HG03354 (cell line): ENCODE data around the gene GH1.

Experiments used
- ATAC-seq: cut with Tn5 transposase; IDR thresholded peaks from one replicate; pipeline ENCODE4 v1.9.1; 2021; ENCODE audit warnings: mild to moderate bottlenecking; ENCODE audit not compliant: unreplicated experiment, poor library complexity, severe bottlenecking

GH1 gene

DNA sequence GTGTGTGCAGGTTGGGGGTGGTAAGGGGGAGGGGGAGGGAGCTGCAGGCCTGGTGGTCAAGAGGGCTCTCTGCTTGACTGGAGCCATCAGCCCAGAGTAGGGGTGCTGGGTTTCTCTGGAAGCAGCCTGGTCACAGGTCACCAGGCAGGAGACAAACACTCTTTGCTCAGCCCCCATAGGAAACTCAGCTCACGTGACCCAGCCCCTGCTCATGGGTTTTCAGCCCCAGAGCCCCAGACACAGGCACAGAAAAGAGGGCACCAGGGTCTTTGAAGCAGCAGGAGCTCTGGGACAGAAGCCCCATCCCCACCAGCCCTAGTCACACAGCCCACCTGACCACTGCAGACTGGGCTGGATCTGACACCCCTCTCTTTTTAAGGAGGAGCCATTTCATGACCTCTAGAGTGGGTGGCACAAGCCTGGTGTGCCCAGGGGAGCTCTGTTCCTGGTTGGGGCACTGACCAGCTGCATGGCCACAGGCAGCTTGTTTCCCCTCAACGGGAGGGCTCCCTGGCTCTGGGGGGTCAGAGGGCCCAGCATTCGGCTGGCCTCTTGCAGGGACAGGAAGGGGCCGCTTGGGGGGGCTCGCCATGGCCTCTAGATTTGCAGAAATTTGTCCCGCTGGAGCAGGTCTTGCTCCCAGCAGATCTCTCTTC lies 27.3 kb upstream of the GH1 start:
- peak; percentile 47 for ATAC-seq

DNA sequence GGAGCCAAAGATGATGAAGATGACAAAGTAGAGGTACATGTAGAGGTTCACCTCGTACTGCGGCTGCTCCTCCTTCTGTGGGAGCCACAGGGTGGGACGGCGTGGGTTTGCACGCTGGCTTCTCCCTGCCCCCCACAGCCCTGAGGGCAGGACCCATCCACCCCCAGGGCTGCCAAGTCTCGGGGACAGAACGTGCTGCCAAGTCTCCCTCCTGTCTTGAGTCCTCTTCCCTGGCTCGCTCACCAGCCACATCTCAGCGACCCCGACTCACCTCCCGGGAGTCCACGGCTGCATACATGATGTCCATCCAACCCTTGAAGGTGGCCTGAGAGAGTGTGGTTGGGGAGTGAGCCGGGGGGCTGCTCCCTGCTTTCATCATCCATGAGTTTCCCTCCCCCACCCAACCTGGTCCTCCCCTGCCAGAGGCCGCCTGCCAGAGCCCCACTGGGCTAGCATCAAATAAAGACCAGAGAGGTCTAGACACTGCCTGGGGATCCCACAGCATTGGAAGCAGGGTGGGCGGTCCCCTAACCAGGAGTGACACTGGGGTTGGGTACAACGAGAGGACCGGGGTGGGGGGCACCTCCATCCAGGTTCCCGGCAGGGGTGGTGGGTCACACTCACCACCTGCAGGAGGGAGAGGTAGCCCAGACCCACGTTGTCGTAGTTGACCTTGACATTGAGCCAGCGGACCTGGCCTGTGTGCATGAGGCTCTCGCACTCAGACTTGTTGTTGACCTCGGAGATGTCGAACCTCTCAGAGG lies 26.3 kb upstream of the GH1 start:
- no peak for ATAC-seq

DNA sequence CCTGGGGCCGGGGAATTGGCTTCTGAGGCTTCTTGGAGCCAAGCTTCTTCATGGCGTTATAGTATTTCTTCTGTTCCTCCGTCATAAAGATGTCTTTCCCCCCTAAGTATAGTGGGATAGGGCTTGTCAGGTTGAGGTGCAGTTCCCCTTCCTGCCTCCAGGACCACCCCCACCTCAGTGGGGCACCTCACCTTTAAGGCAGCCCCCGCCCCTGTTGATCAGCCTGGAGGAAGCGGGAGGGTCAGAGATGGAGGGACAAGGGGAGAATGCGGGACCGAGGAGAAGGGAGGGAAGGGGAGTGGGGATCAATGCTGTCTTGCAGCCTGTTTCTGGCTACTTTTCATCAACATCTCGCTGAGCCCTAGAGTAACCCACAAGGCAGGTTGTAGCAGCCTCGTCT lies 25.1 kb upstream of the GH1 start:
- no peak for ATAC-seq

- ATAC-seq: no peak
Observed at GRCh38 chr17:63942309-63942985, 23.8 kb upstream of the GH1 start.

GRCh38 chr17:63941751-63942150 lies 23.1 kb upstream of the GH1 start:
- no peak for ATAC-seq

- no peak for ATAC-seq
Observed at GRCh38 chr17:63941162-63941561, 22.5 kb upstream of the GH1 start.

- no peak for ATAC-seq
Observed at GRCh38 chr17:63940584-63940983, 21.9 kb upstream of the GH1 start.

DNA sequence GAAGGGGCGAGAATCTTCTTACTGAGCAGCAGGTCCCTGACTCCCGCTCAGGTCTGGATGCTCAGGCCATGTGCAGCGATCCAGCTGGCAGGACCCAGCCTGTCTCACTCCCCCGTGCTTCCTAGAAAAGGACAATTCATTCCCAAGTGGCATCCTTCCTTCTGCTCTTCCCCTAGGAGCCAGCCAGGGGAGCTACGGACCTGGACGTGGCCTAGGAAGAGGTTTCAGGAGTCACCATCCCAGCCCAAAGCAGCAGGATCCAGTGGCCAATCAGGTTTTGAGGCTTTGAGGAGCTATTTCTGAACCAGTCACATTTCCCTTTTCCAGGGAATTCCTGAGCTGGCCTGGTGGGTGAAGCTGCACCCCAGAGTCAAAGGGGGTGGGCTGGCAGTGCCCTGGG lies 21.2 kb upstream of the GH1 start:
- no peak for ATAC-seq

GRCh38 chr17:63939401-63939800 lies 20.8 kb upstream of the GH1 start:
- ATAC-seq: no peak

DNA sequence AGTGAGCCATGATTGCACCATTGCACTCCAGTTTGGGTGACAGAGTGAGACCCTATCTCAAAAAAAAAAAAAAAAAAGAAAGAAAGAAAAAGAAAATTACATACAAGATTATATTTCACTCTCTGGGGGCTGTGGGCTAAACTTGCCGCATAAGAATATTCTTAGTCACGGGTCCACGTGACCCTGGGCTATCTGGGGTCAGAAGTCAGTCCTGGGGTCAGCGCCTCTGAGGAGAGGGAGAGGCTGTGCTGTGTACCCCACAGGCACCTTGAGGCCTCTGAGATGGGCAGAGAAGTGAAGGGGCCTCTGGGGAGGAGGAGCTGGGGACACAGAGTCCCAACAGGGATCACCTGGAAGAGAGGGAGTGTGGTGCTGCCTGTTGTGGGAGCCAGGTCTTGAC lies 19.3 kb upstream of the GH1 start:
- no peak for ATAC-seq

DNA sequence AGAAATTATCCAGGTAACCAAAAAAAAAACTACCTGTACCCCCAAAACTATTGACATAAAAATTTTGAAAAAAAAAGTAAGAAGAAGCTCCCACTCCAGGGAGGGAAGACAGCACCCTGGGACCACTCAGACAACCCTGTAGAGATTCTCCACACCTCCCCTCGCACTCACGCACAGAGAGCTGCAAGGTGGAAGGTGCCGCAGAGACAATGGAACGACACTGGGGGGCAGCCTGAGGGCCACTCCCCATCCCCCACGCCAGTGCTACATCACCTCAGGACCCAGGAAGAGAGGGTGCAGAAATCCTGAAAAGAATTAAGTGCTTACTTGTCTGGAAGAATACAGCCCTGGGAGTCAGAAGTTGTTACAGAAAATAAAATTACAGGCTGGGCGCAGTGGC lies 18.7 kb upstream of the GH1 start:
- no peak for ATAC-seq

DNA sequence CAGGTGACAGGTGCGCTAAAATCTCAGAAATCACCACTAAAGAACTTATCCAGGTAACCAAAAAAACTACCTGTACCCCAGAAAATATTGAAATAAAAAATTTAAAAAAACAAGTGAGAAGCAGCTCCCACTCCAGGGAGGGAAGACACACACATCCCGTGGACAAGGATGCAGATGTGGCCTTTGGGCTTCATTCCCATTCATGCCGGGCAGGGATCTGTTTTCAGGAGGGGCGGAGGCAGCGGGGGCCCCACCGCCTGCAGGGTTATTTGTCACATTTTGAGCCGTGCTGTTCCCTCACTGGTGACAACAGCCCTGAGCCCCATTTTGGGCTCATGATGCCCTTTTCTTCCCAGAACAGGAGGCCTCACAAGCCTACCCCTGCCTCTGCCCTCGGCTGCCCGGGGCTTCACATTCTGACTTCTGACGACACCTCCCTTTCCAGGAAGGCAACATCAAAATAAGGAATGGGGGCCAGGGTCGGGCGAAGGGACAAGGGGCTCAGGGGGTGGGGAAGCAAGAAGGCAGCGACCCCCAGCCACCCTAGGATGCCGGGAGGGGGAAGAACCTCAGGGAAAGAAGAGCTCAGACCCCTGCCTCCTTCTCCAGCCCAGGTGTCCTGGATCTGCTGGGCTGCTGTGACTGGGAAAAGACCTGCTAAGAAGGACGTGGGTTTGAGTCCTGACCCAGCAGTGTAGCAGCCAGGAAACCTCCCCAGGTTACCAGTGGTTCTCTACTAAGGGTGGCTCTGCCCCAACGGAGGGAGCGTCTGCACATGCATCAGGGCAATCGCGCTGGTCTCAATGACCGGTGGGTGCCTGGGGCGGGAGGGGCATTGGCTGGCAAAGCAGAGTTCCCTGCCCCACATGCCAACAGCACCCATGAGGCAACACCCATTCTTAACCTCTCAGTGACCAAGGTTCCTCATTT lies 15.8 kb upstream of the GH1 start:
- no peak for ATAC-seq

DNA sequence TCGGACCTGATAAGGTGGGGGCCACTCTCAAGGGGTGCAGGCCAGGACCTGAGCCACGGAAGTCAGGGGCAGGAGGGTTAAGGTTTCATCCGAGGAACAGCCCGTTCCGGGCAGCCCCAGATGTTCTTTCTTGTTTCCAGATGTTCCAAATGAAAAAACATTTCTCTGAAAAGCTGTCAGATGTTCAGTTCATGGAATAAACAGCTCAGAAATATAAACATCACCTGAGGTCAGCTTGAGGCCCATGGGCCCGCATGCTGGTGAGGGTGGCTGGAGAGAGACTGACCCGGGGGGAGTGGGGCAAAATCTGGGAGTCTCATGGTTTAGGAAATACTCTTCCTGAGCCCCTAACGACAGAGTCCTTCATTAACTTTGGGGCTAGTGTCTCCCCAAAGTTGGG lies 15.0 kb upstream of the GH1 start:
- ATAC-seq: no peak

- peak; percentile 17 for ATAC-seq
Observed at GRCh38 chr17:63932721-63933120, 14.1 kb upstream of the GH1 start.

GRCh38 chr17:63931981-63932561 lies 13.4 kb upstream of the GH1 start, which contains the start of gene CD79B:
Gene CD79B (minus strand): TSS chr17:63932331. CDS start chr17:63932261, 70 bp downstream.
- peak; percentile 85 for ATAC-seq

GRCh38 chr17:63930951-63931575 lies 12.4 kb upstream of the GH1 start:
- no peak for ATAC-seq

DNA sequence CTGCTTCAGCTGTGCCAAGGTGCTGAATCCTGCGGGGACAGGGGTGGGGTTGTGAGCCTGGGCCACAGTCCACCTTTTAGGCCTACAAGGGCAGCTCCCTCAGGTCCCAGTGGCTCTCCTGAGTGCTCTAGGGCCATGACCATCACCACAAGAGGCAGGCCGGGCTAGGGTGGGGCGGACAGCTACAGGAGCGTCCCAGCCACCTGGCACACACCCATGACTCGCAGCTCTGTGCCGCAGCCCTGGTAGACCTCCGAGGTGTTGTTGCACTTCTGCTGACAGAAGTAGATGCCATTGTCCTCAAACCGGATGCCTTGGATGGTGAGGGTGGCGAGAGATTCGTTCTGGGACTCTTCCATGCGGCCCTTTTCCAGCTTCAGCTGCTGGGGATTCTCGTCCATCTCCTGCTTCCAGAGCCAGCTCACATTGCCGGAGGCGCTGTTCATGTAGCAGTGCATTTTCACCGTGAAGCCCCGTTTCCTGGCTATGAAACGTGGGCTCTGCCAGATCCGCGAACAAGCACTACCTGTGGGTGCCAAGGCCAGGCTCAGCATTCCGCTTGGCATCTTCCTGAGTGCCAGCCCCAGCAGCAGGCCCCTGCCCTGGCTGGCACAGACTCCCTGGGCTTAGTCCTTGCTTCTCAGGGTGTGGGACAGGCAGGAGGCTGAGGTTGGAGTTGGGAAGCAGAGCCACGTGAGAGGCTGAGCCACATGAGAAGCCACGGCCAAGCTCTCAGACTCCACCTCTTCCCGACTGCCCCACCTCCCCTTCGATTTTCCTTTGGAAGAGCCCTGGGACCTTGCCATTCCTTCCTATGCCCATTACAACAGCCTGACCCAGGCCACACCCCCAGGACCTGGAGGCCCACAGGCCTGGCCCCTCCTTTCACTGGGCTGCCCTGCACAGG lies 11.5 kb upstream of the GH1 start:
- ATAC-seq: no peak
